Measurements from ENCODE around the gene SLC39A1.

GRCh38 chr1:153960206-153960605 is 3.1 kb downstream of the SLC39A1 start:
- TF ChIP-seq, protein P1, sequence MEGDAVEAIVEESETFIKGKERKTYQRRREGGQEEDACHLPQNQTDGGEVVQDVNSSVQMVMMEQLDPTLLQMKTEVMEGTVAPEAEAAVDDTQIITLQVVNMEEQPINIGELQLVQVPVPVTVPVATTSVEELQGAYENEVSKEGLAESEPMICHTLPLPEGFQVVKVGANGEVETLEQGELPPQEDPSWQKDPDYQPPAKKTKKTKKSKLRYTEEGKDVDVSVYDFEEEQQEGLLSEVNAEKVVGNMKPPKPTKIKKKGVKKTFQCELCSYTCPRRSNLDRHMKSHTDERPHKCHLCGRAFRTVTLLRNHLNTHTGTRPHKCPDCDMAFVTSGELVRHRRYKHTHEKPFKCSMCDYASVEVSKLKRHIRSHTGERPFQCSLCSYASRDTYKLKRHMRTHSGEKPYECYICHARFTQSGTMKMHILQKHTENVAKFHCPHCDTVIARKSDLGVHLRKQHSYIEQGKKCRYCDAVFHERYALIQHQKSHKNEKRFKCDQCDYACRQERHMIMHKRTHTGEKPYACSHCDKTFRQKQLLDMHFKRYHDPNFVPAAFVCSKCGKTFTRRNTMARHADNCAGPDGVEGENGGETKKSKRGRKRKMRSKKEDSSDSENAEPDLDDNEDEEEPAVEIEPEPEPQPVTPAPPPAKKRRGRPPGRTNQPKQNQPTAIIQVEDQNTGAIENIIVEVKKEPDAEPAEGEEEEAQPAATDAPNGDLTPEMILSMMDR (IDR thresholded peaks at IDR 0.05; ENCODE audit: borderline replicate concordance, extremely low read depth, low read length, poor library complexity, severe bottlenecking), result no peak
- TF ChIP-seq EZH2 (IDR thresholded peaks at IDR 0.05; ENCODE audit: borderline replicate concordance, low read depth, low read length, severe bottlenecking), result no peak
